Uterus (tissue), 2 donors: Measurements from ENCODE around the gene FBXW8.
A peak's percentile ranks its signal among the peaks of the same experiment; 100 is the strongest.

Source experiments
- CTCF ChIP-seq, 4 experiments: fragments of 200-600 bp in 2 of 4; fragments of 450-650 bp in 2 of 4; sonication (generic) in 2 of 4; IDR thresholded peaks; one replicate each; pipeline ENCODE4 v1.5.1; 2016 to 2019; ENCODE audit warnings: antibody characterized with exemption in 4 of 4, mild to moderate bottlenecking in 2 of 4, moderate library complexity in 1 of 4
- POLR2A ChIP-seq, 2 donors: fragments of 450-650 bp; IDR thresholded peaks; one replicate each; pipeline ENCODE4 v1.6.1; 2016; ENCODE audit warnings: antibody characterized with exemption in 2 of 2, mild to moderate bottlenecking in 1 of 2, moderate library complexity in 1 of 2

- TF ChIP-seq CTCF (IDR thresholded peaks at IDR 0.05), result peak in 1 of 4 experiments; percentile 13
- peak in 1 of 2 donors; percentile 15 for TF ChIP-seq POLR2A (IDR thresholded peaks at IDR 0.05)
These were observed 29.9 kb upstream of the FBXW8 start for GRCh38 chr12:116880817-116881324.
